Fibroblast of the aortic adventitia (primary cell): ENCODE measurements around the gene GLRA3. TPM values are rescaled to one million over a fixed set of nuclear protein-coding genes. Genes with fewer than 3 reads are reported as not detected.

Source experiments
- DNase-seq: peaks from one replicate; pipeline ENCODE4 v3.0.0-alpha.2; 2010; ENCODE audit warnings: low read depth
- H3K4me3 ChIP-seq: 2 replicates; pipeline ENCODE4 v1.5.1; 2011; ENCODE audit warnings: low read depth, mild to moderate bottlenecking, control low read depth, low read length, moderate library complexity
- total RNA-seq: library from RNA; depleted of rRNA; stranded (reverse); fragments of >200 nt; gene quantifications from 2 replicates; pipeline ENCODE4 v1.2.3, GENCODE V29; 2012; ENCODE audit warnings: low replicate concordance
- TF ChIP-seq, protein P1 (sequence below): IDR thresholded peaks from 2 replicates; pipeline ENCODE4 v1.5.1; 2011; ENCODE audit warnings: mild to moderate bottlenecking, low read length, control low read depth, inconsistent platforms; ENCODE audit not compliant: insufficient read depth

GLRA3 gene
- total RNA-seq, 1 donor, result not detected

DNA sequence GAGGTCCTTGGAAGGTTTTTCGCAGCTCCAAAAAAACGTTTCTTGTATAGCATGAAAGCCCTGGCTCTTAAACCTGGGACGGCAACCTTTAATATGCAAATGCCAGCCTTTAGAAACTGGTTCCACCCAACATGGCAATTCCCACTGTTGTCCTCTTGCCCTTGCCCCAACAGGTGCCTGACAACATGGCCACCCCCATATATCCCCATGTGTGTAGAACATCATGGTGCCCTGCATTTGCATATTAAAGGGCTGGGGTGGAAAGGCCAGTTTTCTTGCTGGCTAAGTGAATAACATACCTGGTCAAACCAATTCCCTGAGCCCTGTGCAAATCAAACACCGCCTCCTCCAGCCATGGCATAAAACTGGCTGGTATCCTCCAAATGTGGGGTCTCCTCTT is 26.0 kb upstream of the GLRA3 start:
- TF ChIP-seq, protein P1, sequence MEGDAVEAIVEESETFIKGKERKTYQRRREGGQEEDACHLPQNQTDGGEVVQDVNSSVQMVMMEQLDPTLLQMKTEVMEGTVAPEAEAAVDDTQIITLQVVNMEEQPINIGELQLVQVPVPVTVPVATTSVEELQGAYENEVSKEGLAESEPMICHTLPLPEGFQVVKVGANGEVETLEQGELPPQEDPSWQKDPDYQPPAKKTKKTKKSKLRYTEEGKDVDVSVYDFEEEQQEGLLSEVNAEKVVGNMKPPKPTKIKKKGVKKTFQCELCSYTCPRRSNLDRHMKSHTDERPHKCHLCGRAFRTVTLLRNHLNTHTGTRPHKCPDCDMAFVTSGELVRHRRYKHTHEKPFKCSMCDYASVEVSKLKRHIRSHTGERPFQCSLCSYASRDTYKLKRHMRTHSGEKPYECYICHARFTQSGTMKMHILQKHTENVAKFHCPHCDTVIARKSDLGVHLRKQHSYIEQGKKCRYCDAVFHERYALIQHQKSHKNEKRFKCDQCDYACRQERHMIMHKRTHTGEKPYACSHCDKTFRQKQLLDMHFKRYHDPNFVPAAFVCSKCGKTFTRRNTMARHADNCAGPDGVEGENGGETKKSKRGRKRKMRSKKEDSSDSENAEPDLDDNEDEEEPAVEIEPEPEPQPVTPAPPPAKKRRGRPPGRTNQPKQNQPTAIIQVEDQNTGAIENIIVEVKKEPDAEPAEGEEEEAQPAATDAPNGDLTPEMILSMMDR, result no peak
- H3K4me3 ChIP-seq, result no peak overlapping the region
- DNase-seq, result no peak

DNA sequence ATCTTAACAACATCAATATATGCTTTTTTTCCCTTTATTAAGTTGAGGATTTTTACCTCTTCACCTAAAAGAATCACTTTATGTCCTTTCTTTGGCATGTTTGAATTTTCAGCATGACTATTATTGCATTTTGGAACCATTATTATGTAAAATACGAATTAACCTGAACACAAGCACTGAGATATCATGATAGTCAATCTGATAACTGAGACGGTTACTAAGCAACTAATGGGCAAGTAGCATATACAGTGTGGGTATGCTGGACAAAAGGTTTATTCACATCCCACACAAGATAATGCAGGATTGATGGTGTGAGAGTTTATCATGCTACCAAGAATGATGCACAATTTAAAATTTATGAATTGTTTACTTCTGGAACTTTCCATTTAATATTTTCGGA is 24.6 kb upstream of the GLRA3 start:
- TF ChIP-seq, protein P1, result no peak
- no peak overlapping the region for H3K4me3 ChIP-seq
- no peak for DNase-seq

DNA sequence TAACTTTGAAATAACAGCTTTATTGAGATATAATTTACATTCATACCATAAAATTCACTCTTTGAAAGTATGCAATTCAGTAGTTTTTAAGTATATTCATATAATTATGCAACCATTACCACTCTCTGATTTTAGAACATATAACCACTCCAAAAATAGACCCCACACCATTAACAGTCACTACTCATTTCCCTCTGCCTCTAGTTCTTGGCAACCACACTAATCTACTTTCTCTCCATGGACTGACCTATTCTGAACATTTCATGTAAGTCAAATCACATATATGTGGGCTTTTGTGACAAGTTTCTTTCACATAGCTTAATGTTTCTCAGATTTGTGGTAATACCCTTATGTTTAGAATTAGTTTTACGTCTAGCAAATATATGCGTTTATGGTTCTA is 19.5 kb upstream of the GLRA3 start:
- no peak overlapping the region for H3K4me3 ChIP-seq
- TF ChIP-seq, protein P1, result no peak
- DNase-seq, result no peak

DNA sequence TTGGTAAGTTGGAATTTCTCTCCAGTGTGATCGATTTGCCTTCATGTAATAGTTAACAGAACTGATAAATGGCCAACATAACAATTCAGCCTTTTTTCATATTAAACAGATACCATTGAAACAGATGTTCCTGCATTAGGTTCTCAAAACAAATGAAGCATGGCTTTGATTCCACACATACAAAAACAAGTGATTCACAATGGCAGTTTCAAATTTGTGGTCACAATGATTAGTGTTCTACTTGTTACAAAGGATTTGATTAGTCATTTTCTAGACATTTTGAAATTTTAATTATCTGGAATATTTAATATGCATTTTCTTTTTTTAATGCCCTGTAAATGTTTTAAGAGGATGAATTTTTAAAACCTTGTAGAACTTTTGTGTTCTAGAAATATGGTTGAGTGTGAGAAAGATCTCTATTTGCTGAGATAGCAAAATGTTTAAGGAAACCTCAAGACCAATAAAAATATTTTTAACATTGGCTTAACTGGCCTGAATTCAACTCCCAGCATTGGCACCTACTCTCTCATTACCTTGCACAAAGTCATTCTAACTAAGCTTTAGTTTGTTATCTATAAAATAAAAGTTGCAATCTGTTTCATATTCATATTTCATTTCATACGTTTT is 18.9 kb upstream of the GLRA3 start:
- no peak for DNase-seq
- TF ChIP-seq, protein P1, result no peak
- no peak overlapping the region for H3K4me3 ChIP-seq

DNA sequence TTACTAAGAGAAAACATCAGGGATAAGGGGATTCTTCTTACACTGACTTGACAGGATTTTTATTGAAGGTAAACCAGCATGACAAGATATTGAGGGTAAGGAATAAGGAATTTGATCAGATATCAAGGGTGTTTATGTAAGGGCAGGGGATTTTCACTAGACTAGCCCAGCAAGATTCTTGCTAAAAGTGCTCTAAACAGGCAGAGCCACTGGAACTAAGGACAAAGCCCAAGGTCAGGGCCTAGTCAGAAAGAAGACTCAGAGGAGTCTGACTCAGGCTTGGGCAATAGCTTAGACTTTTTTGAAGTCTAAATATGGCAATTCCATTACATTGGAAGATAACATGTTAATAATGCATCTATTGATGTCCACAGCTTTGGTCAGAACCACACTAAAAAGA is 6.5 kb upstream of the GLRA3 start:
- DNase-seq, result no peak
- H3K4me3 ChIP-seq, result no peak overlapping the region
- TF ChIP-seq, protein P1, result no peak

DNA sequence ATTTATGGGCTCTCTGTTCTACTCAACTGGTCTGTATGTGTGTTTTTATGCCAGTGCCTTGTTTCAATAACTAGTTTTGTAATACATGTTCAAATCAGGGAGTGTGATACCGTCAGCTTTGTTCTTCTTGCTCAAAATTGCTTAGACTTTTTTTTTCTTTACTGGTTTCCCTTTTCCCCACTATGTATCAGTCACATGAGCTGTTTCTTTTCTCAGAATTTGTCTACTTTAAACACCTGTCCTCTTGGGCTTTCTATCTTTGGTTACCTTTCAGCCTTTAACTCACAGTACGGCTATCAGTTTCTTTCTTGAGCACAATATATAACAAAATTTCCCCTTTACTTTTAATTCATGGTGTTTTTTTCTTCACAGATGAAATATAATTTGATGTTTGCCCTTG is 5.4 kb upstream of the GLRA3 start:
- H3K4me3 ChIP-seq, result no peak overlapping the region
- TF ChIP-seq, protein P1, result no peak
- DNase-seq, result no peak

DNA sequence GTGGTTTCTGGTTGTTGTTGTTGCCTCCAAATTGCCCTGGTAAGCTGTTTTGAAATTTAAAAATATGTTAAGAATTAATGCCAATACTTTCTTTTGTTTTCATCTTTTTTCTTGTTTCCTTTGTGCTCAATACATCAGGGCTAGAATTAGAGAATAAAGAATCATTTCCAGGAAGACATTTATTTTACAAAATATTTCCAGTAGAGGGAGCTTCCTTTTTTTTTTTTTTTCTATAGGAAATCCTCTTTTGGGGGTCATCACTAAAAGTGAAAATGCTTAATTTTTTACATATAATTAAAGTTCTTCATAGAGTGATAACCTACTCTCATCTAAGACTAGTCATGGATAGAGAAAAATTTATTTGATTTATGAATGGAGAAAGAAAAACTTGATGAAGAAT is 2.4 kb downstream of the GLRA3 start:
- no peak for DNase-seq
- TF ChIP-seq, protein P1, result no peak
- no peak overlapping the region for H3K4me3 ChIP-seq
